Spleen (tissue), 11 donors: Measurements from ENCODE around the gene BARHL1. TPM values are rescaled to one million over a fixed set of nuclear protein-coding genes. Genes with fewer than 3 reads are reported as not detected.

ENCODE experiments used
- DNase-seq: peaks from one replicate; pipeline ENCODE4 v3.0.0-alpha.2; 2020
- H3K27ac ChIP-seq, 8 donors: fragments of 200-600 bp; sonication (generic) in 7 of 8; 1 replicate in 4 of 8; 2 replicates in 4 of 8; pipeline versions ENCODE4 v1.5.0 to v1.8.0; 2016 to 2021; ENCODE audit warnings: inconsistent platforms in 4 of 8, mild to moderate bottlenecking in 4 of 8, moderate library complexity in 1 of 8
- H3K27me3 ChIP-seq, 7 donors: fragments of 200-600 bp; sonication (generic) in 6 of 7; replicated peaks in 1 of 7; 1 replicate in 4 of 7; 2 replicates in 3 of 7; pipeline versions ENCODE4 v1.5.0 to v1.8.0; 2016 to 2021; ENCODE audit warnings: inconsistent platforms in 3 of 7, mild to moderate bottlenecking in 1 of 7
- H3K36me3 ChIP-seq, 6 donors: fragments of 200-600 bp; sonication (generic) in 5 of 6; 1 replicate in 4 of 6; 2 replicates in 2 of 6; pipeline versions ENCODE4 v1.5.0 to v1.8.0; 2016 to 2021; ENCODE audit warnings: inconsistent platforms in 2 of 6
- H3K4me1 ChIP-seq, 6 donors: fragments of 200-600 bp; sonication (generic) in 5 of 6; 1 replicate in 3 of 6; 2 replicates in 3 of 6; pipeline versions ENCODE4 v1.5.0 to v1.8.0; 2016 to 2021; ENCODE audit warnings: inconsistent platforms in 3 of 6
- H3K4me3 ChIP-seq, 8 donors: fragments of 200-600 bp; sonication (generic) in 7 of 8; 1 replicate in 4 of 8; 2 replicates in 4 of 8; pipeline versions ENCODE4 v1.5.0 to v1.8.0; 2016 to 2021; ENCODE audit warnings: inconsistent platforms in 4 of 8, mild to moderate bottlenecking in 4 of 8, moderate library complexity in 2 of 8
- H3K9me3 ChIP-seq, 8 donors: fragments of 200-600 bp; sonication (generic) in 7 of 8; 1 replicate in 4 of 8; 2 replicates in 4 of 8; pipeline versions ENCODE4 v1.5.0 to v1.8.0; 2016 to 2021; ENCODE audit warnings: inconsistent platforms in 4 of 8
- POLR2A ChIP-seq, 3 donors: fragments of 450-650 bp; IDR thresholded peaks; one replicate each; pipeline ENCODE4 v1.5.1; 2017; ENCODE audit warnings: antibody characterized with exemption in 3 of 3, mild to moderate bottlenecking in 1 of 3
- POLR2AphosphoS5 ChIP-seq, 3 donors: sonication (generic); formaldehyde crosslinking; IDR thresholded peaks; one replicate each; pipeline ENCODE4 v1.5.1; 2017; ENCODE audit warnings: antibody characterized with exemption in 3 of 3
- WGBS, 5 donors: extraction: QIAGEN DNeasy Blood & Tissue Kit in 3 of 5; methylation state at CpG; one replicate each; pipeline versions ENCODE4 v1.1.5 to v1.1.7; 2013 to 2018; 5-methylcytosine and 5-hydroxymethylcytosine counted together
- intact Hi-C: fragments of 100-400 bp; cut with DNase I; formaldehyde crosslinking; loops from one replicate; pipeline ENCODE4 v1.15.0; 2023; ENCODE audit warnings: low total_unique reads
- polyA plus RNA-seq, 3 donors: library from polyadenylated mRNA; stranded (reverse); fragments of 200-250 nt; gene quantifications; one replicate each; pipeline ENCODE4 v1.2.1, GENCODE V29; 2013
- total RNA-seq, 7 donors: library from RNA; depleted of rRNA in 3 of 7; stranded (reverse); fragments of >200 nt in 3 of 7; fragmentation: NEBNext Ultra II Directional in 4 of 7; extraction: Animal tissue kit (Norgen Biotek cat#: 25700) in 4 of 7; gene quantifications; one replicate each; pipeline versions ENCODE4 v1.1.0 to v1.2.1, GENCODE V29; 2016 to 2021
- TF ChIP-seq, protein P1 (sequence below), 11 experiments: fragments of 200-600 bp in 7 of 11; fragments of 450-650 bp in 4 of 11; sonication (generic) in 4 of 11; IDR thresholded peaks in 8 of 11; conservative IDR thresholded peaks in 3 of 11; 1 replicate in 7 of 11; 2 replicates in 4 of 11; pipeline versions ENCODE4 v1.4.0 to v1.8.0; 2016 to 2021; ENCODE audit warnings: antibody characterized with exemption in 11 of 11, inconsistent platforms in 4 of 11, mild to moderate bottlenecking in 1 of 11
- donor health status: healthy with polysubstance abuse.
- donor health status: DM: no; HTN: no; CAD: no; lungs with moderate emphysema.
- donor health status: DM: no; HTN: no; CAD: no.
- donor health status: Bipolar disorder and iron deficiency.
- donor health status: healthy.
- donor health status: DM: no; HTN: no; CAD: no.
- donor health status: DM: yes; HTN: yes; CAD: no.

BARHL1 gene
- total and polyA plus RNA-seq, 10 donors = not detected

DNA sequence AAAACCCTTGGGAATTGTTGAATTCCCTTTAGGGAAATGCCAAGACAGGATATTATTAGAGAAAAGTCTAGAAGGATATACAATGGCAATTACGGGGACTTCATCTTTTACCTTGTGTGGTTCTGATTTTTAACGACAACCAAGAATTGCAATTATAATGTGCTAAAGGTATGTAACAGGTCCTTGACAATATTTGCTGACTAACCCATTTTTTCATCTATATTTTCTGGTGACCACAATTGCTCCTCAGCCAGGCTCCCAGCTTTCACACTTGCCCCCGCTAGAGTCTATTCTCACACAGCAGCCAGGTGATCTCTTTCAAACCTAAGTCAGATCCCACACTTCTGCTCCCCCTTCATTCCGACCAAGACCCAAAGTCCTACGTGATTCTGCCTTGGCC, 34.3 kb downstream of the BARHL1 start:
- no peak for DNase-seq
- Histone ChIP-seq H3K36me3 (peaks cover 0 to 100% (median 59%) of the 10 kb centered on the region in 6 donors), H3K9me3 (no peaks in the 10 kb centered on the region), H3K27me3 (no peaks in the 10 kb centered on the region), H3K27ac (no peak overlapping the region), H3K4me1 (no peaks in the 10 kb centered on the region), H3K4me3 (no peak overlapping the region)
- TF ChIP-seq, protein P1, sequence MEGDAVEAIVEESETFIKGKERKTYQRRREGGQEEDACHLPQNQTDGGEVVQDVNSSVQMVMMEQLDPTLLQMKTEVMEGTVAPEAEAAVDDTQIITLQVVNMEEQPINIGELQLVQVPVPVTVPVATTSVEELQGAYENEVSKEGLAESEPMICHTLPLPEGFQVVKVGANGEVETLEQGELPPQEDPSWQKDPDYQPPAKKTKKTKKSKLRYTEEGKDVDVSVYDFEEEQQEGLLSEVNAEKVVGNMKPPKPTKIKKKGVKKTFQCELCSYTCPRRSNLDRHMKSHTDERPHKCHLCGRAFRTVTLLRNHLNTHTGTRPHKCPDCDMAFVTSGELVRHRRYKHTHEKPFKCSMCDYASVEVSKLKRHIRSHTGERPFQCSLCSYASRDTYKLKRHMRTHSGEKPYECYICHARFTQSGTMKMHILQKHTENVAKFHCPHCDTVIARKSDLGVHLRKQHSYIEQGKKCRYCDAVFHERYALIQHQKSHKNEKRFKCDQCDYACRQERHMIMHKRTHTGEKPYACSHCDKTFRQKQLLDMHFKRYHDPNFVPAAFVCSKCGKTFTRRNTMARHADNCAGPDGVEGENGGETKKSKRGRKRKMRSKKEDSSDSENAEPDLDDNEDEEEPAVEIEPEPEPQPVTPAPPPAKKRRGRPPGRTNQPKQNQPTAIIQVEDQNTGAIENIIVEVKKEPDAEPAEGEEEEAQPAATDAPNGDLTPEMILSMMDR (IDR thresholded peaks at IDR 0.05 in 8 of 11, conservative IDR thresholded peaks at IDR 0.05 in 3 of 11) = no peak
- TF ChIP-seq POLR2AphosphoS5 (IDR thresholded peaks at IDR 0.05) (no peak), POLR2A (IDR thresholded peaks at IDR 0.05) (no peak)
- intact Hi-C loops = no loop called here
- WGBS, 5 donors = 90 to 95% (median 94%) methylated on average over 5 of the region's 5 CpGs

DNA sequence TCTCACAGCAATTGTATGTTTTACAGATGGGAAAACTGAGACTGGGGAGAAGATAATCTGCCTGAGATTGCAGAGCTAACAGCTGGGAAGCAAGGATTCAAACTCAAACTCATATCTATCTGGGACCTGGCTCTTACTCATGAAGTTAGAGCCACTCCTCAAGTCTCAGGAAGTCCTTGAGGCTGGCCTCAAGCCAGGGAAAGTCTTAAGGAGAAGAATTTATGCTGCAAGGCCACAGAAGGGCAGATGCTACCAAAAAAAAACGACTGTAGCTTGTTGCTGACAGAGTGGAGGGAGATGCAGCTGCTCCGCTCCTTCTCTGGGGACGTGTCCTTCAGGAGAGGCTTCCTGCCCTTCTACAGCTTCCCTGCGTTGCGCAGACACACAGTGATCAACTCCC, 39.8 kb downstream of the BARHL1 start:
- no peak for TF ChIP-seq POLR2A (IDR thresholded peaks at IDR 0.05)
- no peak for DNase-seq
- intact Hi-C loops = no loop called here
- 68 to 82% (median 77%) methylated on average over 5 of the region's 5 CpGs for WGBS, 5 donors
- no peaks in the 10 kb centered on the region for H3K9me3 ChIP-seq
- no peaks in the 10 kb centered on the region for H3K27me3 ChIP-seq
- no peak overlapping the region for H3K27ac ChIP-seq
- H3K4me1 ChIP-seq = no peaks in the 10 kb centered on the region
- no peak overlapping the region for H3K4me3 ChIP-seq
- H3K36me3 ChIP-seq = peaks cover 0 to 100% (median 44%) of the 10 kb centered on the region in 6 donors

DNA sequence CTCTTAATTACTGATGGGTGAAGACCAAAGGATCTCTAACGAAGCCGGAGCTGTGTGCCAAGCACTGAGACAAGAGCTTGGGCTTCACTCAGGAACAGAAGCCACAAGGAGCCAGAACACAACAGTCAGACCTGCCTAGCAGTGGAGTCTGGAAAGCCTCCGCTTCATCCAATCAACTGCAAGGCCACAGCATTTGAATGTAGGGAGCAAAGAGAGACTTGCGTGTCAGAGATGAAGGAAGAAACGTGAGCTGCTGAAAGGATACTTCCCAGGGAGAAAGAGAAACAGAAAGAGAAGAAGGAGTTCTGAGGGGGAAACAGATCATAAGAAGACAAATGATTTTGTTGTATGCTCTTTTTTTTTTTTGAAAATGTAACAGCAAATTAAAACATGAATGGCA, 43.9 kb downstream of the BARHL1 start:
- intact Hi-C loops = no loop called here
- H3K4me3 ChIP-seq = no peak overlapping the region
- H3K36me3 ChIP-seq = peaks cover 3 to 100% (median 57%) of the 10 kb centered on the region in 6 donors
- H3K27me3 ChIP-seq = no peaks in the 10 kb centered on the region
- H3K27ac ChIP-seq = no peak overlapping the region
- no peaks in the 10 kb centered on the region for H3K9me3 ChIP-seq
- H3K4me1 ChIP-seq = no peaks in the 10 kb centered on the region
- DNase-seq = no peak
- TF ChIP-seq, protein P1 (IDR thresholded peaks at IDR 0.05 in 8 of 11, conservative IDR thresholded peaks at IDR 0.05 in 3 of 11) = no peak
- 88 to 97% (median 92%) methylated on average over 5 of the region's 5 CpGs for WGBS, 5 donors

DNA sequence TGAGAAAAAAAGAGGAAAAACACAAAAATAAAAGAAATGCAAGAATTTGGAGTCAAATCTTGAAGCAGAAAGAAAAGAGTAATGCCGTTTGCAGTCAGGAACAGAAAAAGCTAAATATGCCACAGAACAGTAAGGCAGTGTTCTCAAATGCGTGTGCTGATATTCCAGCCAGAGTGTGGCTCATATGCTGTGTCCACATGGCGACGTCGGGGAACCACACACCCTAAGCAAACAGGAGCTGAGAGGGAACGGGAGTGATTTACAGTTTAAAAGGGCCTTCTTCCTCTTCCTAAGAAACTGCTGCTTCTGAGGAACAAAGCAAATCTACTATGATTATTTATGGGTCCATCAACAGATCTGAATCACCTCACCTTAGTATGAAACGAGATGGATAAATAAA, 44.7 kb downstream of the BARHL1 start:
- H3K27ac ChIP-seq = no peak overlapping the region

More for the DNA sequence above, 44.7 kb downstream of the BARHL1 start:
- WGBS, 5 donors = 78 to 88% (median 82%) methylated on average over 7 of the region's 7 CpGs
- intact Hi-C loops = no loop called here
- no peak for DNase-seq
- TF ChIP-seq POLR2A (IDR thresholded peaks at IDR 0.05) = no peak
- TF ChIP-seq, protein P1 (IDR thresholded peaks at IDR 0.05 in 8 of 11, conservative IDR thresholded peaks at IDR 0.05 in 3 of 11) = no peak
- TF ChIP-seq POLR2AphosphoS5 (IDR thresholded peaks at IDR 0.05) = no peak
- Histone ChIP-seq H3K4me3 (no peak overlapping the region), H3K4me1 (no peaks in the 10 kb centered on the region), H3K27me3 (no peaks in the 10 kb centered on the region), H3K36me3 (peaks cover 3 to 99% (median 60%) of the 10 kb centered on the region in 6 donors), H3K9me3 (no peaks in the 10 kb centered on the region)
